Left hindlimb (tissue), 1 donor: ENCODE measurements around the gene INSIG2.

Experiments used
- DNase-seq: peaks from one replicate; pipeline ENCODE4 v3.0.0-alpha.2; 2018

INSIG2 gene

DNA sequence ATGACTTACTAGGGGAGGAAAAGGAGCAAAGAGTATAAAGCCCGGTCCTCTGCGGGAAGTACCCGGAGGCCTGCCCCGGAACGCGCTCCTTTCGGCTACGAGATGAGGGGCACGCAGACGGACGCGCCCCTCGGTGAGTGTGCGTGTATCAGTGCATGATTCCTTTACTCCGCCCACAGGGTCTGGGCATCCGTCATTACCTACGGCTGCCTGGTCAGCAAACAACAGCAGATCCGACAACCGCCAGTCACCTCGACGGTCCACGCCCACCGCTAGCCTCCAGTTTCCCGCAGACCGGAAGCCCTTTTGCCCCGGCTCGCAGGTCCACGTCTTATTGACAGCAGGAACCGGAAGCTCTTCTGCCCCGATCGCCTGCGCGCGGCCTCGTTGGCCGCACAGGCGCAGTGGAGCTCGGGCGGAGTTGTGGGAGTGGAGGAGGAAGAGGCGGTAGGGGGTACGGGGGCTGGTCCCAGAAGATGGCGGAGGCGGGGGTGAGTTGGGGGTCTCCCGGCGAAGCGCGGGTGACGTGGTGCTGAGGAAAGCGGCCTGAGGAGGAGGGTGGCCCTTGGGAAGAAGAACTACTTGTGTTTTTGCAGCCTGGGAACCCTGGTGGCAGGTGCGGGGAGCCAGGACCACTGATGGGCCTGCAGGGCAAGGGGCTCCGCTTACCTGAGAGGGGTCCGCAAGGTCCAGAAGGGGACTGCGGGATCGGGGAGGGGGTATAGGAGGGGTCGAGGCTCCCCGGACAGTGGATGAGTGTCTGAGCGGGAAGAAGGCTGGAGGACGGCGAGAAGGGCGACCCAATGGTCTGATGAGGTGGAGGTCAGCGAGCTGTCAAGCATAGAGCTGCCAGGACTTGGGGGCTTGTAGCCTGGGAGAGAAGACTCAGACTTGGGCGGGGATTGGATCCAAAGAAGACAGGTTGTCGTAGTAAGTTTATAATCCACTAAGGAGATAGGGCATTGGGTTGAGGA is at the start of gene INSIG2:
Gene INSIG2, plus strand, starts transcription at position 421 of the 974 bp plus-strand sequence. CDS start 8,086 bp downstream, outside the sequence.
- peak; percentile 98 for DNase-seq

DNA sequence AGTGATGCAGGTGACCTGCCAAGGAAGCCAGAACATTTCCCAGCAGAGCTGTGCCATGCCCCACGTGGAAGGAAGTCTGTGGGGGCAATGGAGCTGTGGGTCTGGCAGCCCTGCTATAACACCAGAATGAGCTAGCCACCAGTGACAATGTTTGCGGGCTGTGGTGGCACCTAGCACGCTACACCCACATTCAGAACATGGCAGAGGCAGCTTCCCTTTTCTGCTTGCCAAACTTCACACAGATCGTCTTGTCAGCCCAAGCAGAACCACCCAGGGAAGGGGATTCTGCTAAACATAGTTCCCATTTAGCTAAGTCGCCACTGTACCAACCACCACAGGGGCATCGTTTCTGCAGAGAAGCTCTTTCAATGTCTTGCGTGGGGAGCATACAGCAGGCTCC is 47.4 kb upstream of the INSIG2 start:
- DNase-seq: no peak

DNA sequence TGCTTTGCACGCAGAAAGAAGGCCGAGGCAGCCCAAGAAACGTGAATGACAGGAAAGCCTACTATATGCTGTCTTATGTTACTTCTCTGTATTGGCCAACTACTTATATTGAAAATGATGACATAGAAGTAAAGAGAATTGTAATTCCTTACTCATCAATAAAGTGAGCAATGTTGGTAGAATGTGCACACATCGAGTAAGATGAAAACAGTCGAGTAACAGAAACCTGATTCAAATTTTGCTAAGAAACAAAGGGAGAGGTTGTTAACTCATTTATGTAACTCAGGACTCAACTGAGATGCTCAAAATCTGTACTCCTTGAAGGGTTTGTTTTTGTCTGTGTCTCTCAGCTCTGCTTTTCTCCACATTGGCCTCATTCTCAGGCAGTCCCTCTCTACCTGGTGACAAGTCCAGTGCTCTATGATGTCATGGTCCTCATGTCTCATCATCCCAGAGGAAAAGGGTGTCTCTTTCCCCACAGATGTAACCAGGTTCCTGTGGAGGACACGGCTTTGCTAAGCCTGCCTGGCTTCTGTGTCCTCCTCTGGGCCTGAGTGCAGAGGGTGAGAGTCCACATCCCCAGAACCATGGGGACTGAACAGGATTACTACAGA is 44.1 kb upstream of the INSIG2 start:
- DNase-seq: no peak

- DNase-seq: no peak
Measured at GRCh38 chr2:118044854-118045253, 43.4 kb upstream of the INSIG2 start.

GRCh38 chr2:118045286-118045685 is 43.0 kb upstream of the INSIG2 start:
- DNase-seq: no peak

DNA sequence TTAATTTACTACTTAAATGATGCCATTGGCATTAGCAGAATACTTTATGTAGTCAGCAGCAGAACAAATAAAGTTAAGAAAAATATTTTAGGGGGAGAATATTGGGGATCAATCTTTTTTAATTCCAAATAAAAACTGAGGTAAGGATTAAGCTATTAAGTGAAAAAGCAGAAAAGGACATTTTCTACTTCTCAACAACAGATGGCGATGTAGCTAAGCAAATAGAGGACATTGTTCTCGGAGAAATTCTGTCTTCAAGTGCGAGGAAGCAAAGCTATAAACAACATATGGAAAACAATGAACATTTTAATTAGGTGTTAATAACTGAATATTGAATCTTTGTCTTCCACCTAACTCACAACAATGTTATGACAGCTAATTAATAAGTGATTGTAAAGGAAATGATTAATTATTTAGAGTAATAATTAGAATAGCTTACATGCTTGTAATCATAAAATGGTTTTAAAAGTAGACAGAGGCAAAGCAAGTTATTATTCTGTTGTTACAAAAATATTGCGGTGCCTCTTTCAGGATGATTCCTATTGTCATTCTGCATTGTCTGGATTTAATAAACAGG is 41.5 kb upstream of the INSIG2 start:
- DNase-seq: no peak

GRCh38 chr2:118047380-118047826 is 40.9 kb upstream of the INSIG2 start:
- DNase-seq: no peak

GRCh38 chr2:118048401-118048800 is 39.9 kb upstream of the INSIG2 start:
- no peak for DNase-seq

DNA sequence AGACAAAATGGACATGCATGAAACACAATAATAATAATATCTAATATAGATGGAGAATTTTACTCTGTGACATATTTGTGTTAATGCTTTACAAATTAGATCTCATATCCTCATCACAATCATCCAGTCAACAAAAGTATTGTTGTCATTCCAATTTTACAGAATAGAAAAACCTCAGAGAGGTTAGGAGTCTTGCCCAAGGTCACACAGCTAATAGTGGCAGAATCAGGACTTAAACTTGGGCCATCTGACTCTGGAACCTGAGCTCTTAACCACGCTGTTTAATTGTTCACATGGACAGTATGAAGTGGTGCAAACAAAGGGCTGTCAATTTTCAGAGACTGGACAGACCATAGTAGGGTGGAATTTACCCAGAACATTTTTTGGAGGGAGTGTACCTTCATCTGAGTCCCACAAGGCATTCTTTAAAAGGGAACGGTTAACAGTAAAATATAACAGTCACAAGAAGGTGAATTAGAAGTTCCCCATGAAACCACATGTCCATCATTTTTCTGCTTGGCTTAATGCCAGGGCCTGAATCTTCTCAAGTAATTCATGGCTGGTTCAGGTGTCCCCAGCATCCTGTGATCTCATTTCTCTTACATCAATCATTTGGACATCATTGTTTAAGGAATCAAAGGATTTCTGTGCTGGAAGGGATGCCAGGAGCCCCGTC is 39.0 kb upstream of the INSIG2 start:
- no peak for DNase-seq

DNA sequence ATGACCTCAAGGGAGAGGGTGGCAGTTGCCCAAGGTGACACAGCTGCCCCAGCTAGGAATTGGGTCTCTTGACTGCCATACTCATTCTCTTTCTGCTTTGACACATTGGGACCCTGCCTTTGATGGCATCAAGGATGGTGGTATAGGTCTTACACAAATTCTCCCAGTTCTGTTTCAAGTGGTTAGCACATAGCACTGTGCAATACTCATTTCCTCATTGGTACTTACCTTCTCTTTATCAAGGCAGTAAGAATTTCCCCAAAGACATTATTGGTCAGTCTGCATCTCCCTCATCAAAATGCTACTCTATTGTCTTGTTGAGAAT is 38.5 kb upstream of the INSIG2 start:
- no peak for DNase-seq

DNA sequence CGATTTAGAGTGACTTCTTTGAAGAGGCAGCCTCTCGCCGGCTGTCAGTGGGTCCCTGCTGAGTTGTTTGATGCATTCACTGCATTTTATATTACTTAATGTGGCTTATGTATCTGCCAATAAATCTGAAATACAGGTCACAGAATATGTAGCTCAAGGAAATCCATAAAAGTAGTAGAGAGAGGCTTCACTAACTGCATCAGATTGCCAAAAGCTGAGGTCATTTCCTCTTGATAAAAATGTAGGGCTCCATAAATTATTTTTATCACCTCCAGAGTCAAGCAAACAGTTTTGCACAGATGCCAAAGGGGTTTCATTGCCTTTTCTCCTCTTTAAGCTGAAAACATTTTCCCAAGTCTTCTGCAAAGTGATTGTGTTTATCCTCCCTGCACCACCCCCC is 37.9 kb upstream of the INSIG2 start:
- DNase-seq: no peak

DNA sequence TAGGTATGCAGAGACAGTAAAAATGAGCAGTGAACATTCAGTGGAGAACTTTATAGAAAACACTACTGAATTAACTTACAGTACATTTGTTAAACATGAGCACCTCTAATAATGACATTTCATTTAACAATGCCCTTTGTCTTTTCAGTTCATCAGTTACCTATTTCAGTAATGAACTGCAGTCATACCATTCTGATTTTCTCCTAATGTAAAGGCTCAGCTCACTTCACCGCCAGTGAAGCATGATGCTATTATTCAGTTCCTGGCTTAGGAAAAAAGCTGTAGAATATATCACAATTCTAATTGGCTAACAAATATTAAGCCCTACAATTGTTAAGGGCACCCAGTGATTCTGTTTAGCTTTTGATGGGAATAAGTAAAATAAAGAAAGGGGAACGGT is 37.3 kb upstream of the INSIG2 start:
- no peak for DNase-seq

DNA sequence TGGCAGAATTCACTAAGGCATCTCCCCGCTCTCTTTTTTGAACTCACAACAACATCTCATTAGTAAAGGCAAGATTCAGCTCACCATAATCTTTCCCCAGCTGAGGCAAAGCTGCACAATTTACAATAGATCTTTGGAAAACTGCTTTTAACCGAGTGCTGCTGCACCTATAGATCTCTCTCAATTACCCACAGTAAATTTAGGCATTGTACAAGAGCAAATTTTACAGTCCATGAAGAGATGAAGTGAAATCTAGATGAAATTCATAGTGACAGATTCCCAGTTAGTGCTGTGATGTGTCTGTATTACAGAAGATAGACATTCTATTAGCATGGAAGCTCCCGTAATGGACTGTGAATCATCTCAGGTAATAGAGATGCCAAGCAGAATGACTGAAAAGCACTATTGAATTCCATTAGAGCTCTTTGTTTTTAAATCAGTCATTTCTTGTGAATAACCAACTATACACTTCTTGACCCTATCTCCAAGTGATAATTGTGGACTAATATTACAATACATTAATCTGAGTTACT is 36.4 kb upstream of the INSIG2 start:
- no peak for DNase-seq

GRCh38 chr2:118052474-118052873 is 35.8 kb upstream of the INSIG2 start:
- no peak for DNase-seq

DNA sequence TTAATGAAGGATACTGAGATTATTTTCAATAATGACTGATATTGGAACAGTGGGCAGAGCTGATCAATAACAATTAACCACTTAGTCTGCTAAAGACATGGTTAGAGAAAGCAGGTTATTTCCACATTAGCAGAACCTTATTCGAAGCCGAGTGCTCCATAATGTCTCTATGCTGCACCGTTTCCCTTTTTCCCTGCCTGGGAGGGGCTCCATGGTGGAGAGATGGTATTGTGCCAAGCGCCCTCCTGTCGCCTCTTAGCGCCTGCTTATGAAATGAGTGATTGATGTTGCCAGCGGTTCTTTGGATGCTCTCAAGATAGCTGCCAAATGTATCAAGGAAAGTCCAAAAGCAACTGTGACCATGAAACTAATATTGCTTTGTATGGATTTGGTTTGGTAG is 34.6 kb upstream of the INSIG2 start:
- no peak for DNase-seq

DNA sequence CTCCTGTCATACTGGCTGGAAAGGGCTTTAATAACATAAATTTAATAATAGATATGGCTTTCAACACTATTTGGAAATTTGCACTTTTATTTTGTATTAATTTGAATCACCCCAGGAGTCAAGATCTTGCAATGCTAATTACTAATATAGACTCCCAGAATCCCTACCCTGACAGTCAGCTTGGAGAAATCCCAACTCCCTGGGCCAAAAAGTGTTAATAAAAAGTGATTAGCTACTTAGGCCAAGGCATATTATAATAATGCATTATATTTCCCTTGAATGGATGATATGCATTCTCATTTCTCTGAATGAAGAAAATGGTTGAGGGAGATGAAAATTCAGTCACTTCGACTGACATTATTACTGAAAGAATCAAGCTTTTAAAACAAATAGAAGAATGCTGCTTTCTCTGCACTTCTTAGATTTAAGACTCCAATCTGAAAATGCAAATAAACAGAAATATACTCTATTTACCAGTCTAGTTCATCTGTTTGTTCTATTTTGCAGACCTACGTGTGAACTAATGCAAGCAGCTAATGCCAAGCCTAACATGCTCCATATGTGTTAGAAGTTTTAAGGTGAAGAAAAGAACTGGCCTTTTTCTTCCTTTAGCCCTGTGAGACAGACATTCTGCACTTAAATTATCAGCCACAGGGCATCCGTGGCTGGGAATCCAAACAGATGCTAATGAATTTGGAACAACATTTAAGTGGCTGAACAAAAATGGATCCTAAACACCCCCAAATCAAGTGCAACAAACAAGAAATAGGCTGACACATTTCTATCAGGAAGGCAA is 33.9 kb upstream of the INSIG2 start:
- no peak for DNase-seq

- no peak for DNase-seq
Measured at GRCh38 chr2:118055512-118056164, 32.6 kb upstream of the INSIG2 start.

DNA sequence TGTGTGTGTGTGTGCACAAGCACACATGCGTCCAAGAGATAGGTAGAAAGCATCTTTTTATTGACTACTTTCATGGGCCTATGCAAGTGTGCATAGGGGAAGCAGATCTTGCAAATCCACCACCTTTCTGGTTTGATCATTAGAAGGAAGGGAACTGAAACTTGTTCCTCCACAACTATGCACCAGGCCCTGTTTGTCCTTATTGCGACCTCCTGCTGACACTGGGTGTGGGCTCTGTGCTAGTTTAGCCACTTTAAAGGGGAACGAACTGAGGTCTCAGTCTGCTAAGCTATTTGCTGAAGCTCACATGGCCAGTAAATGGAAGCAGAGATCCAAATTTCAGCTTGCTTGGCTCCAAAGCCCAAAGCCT is 32.1 kb upstream of the INSIG2 start:
- no peak for DNase-seq

DNA sequence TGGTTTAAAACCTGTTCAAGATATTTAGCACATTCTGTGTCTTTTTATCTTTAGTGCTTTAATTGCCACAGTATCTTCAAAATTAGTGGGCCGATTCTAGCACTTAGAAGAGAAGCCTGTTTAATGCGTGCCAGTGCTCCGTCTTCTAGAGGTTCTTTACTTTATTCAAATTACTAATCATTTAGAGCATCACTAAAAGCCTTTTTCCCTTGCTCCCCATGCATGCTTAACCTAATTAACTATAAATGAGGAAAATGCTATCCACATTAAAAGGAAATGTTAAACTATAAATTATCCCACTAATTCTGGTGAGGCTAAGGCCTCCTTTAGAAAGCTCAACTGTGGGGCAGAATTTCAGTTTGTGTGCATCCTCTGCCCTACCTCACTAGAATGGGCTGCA is 31.5 kb upstream of the INSIG2 start:
- DNase-seq: no peak

DNA sequence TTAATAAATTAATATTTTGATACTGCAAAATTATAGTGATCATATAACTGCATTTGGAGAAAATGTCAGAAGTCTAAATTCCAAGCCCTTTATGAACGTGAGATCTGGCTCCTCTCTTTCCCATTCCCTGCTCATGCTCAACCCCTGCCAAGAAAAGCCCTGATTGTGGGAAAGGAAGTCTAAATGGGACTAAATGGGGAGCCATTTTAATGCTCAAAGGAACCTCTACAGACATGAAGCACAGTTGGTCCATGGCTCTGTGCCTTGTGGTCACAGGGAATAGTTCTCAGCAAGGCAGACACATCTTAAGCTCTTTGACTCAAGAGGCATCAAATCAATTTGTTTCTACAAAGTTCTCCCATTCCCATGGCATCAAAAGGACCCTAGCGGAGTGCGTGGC is 29.3 kb upstream of the INSIG2 start:
- DNase-seq: peak; percentile 38

- no peak for DNase-seq
Measured at GRCh38 chr2:118059919-118060478, 28.3 kb upstream of the INSIG2 start.
